ENCODE results near the gene IMMP2L. TPM values are rescaled to one million over a fixed set of nuclear protein-coding genes. Genes with fewer than 3 reads are reported as not detected.

Gene IMMP2L
- total RNA-seq, 1 experiment from 2014 or later: 226 TPM

GRCh38 chr7:110890101-110890500, 672.2 kb downstream of the IMMP2L start:
- DNase-seq (ENCODE audit: low read depth): no peak
- in situ Hi-C loops (cut with HindIII; ENCODE audit: low pct_unique_long_range_greater_than_20kb, low sequenced_read_pairs): no loop called here

- DNase-seq (ENCODE audit: low read depth): no peak
- in situ Hi-C loops (cut with HindIII; ENCODE audit: low pct_unique_long_range_greater_than_20kb, low sequenced_read_pairs): no loop called here
These were observed 673.0 kb downstream of the IMMP2L start for GRCh38 chr7:110889335-110889734.

GRCh38 chr7:110888641-110889040, 673.7 kb downstream of the IMMP2L start:
- in situ Hi-C loops (cut with HindIII; ENCODE audit: low pct_unique_long_range_greater_than_20kb, low sequenced_read_pairs): no loop called here
- DNase-seq (ENCODE audit: low read depth): no peak

DNA sequence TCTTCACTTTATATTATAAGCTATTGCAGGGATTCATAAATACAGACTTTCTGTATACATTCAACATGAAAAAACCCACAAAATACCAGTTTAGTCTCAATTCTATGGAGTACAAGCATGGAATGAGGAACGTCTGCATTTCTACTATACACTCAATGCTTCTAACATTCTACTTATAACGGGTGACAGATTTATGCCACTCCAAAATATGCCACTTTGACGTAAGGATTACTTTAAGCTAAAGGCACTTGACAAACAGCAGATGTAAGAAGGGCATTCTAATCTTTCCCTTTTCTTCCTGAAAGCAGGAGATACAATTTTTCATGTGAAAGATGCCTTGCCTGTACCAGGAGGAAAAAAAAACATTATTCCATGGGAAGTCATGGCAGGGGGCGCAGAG, 676.8 kb downstream of the IMMP2L start:
- in situ Hi-C loops (cut with HindIII; ENCODE audit: low pct_unique_long_range_greater_than_20kb, low sequenced_read_pairs): no loop called here
- DNase-seq (ENCODE audit: low read depth): no peak

DNA sequence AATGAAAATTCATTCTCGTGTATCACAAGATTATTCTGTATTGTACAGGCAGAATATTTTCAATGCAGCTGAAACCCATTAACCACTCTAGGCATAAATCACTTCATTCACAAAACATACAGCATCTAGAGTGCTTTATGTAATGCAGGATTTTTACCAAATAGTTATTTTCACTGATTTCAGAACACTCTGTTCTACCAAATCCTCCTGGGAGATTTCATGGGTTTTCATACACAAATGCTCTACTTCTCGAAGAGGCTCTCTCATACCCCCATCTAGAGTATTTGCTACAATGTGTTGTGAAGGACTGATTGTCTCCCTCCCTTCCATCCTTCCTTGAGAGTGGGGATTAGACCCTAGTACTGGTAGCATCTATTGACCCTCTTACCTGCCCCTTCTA, 680.6 kb downstream of the IMMP2L start:
- no peak for DNase-seq (ENCODE audit: low read depth)
- in situ Hi-C loops (cut with HindIII; ENCODE audit: low pct_unique_long_range_greater_than_20kb, low sequenced_read_pairs): no loop called here

GRCh38 chr7:110880971-110881370, 681.3 kb downstream of the IMMP2L start:
- in situ Hi-C loops (cut with HindIII; ENCODE audit: low pct_unique_long_range_greater_than_20kb, low sequenced_read_pairs): no loop called here
- no peak for DNase-seq (ENCODE audit: low read depth)

DNA sequence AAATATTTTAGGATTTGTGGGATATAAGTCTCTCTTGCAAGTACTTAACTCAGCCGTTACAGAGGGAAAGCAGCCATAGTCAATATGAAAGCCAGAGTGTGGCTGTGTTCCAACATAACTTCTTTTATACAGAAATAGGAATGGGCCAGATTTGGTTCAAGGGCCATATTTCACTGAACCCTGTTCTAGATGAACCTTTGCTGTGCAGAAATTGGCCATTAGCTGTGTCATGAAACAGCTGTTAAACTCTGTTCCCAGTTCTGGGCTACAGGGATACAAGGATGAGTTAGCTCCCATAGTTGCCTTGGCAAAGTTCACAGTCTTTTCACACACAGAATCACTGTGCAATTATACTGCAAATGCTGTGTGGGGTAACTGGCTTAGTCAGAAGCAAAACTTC, 685.3 kb downstream of the IMMP2L start:
- in situ Hi-C loops (cut with HindIII; ENCODE audit: low pct_unique_long_range_greater_than_20kb, low sequenced_read_pairs): no loop called here
- DNase-seq (ENCODE audit: low read depth): no peak

DNA sequence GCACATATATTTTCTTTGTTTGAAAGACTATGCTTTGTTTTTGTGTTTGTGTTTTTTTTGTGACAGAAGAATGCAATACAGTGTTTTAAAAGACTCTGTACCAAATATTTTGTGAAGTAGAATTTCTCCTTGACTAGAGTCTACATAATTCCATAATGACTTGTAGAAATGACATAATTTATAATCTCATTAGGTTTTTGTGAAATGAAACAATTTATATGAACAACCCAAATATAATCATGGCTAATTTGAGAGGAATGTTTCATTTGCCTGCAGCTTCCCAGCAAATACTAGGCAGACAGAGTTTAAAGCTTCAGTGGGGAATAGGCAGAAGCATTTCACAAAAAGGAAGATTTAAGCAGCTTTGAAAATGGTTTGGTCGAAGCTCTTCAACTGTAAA, 686.9 kb downstream of the IMMP2L start:
- DNase-seq (ENCODE audit: low read depth): no peak
- in situ Hi-C loops (cut with HindIII; ENCODE audit: low pct_unique_long_range_greater_than_20kb, low sequenced_read_pairs): no loop called here

GRCh38 chr7:110871856-110872255, 690.4 kb downstream of the IMMP2L start:
- in situ Hi-C loops (cut with HindIII; ENCODE audit: low pct_unique_long_range_greater_than_20kb, low sequenced_read_pairs): no loop called here
- no peak for DNase-seq (ENCODE audit: low read depth)

DNA sequence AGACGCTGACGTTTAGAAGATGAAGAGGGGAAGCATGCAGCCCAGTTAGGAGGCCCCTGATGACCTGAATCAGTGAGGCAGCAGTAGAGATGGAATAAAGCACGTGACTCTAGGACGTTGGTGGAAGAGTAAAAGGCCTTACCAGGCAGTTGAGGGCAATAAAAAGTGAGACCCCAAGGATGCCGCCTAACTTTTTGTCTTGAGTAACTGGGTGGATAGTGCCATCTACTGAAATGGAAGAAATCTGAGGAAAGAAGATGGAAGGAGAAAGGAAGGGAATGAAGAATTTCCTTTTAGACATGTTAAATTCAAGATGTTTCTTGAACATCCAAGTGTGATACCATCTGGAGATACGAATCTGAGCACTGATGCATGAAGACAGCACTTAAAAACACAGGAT, 691.4 kb downstream of the IMMP2L start:
- no peak for DNase-seq (ENCODE audit: low read depth)
- in situ Hi-C loops (cut with HindIII; ENCODE audit: low pct_unique_long_range_greater_than_20kb, low sequenced_read_pairs): no loop called here

GRCh38 chr7:110868458-110868857, 693.8 kb downstream of the IMMP2L start:
- in situ Hi-C loops (cut with HindIII; ENCODE audit: low pct_unique_long_range_greater_than_20kb, low sequenced_read_pairs): no loop called here
- DNase-seq (ENCODE audit: low read depth): no peak

GRCh38 chr7:110867771-110868170, 694.5 kb downstream of the IMMP2L start:
- in situ Hi-C loops (cut with HindIII; ENCODE audit: low pct_unique_long_range_greater_than_20kb, low sequenced_read_pairs): no loop called here
- no peak for DNase-seq (ENCODE audit: low read depth)

DNA sequence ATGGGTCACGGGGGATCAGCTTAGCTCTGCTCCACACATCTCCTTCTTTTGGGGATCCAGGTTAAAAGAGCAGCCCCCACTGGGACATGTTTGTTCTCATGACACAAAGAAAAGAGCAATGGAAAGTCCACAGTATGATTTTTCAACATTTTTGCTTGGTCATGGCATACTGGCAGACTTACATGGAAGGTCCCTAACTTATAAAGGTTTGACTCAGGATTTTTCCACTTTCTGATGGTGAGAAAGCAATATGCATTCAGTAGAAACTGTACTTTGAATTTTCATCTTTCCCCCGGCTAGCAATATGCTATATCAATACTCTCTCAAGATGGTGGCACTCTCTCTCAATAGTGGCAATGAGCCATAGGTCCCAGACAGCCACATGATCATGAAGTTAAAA, 699.0 kb downstream of the IMMP2L start:
- no peak for DNase-seq (ENCODE audit: low read depth)
- in situ Hi-C loops (cut with HindIII; ENCODE audit: low pct_unique_long_range_greater_than_20kb, low sequenced_read_pairs): no loop called here

GRCh38 chr7:110861163-110861562, 701.1 kb downstream of the IMMP2L start:
- no peak for DNase-seq (ENCODE audit: low read depth)
- in situ Hi-C loops (cut with HindIII; ENCODE audit: low pct_unique_long_range_greater_than_20kb, low sequenced_read_pairs): no loop called here

DNA sequence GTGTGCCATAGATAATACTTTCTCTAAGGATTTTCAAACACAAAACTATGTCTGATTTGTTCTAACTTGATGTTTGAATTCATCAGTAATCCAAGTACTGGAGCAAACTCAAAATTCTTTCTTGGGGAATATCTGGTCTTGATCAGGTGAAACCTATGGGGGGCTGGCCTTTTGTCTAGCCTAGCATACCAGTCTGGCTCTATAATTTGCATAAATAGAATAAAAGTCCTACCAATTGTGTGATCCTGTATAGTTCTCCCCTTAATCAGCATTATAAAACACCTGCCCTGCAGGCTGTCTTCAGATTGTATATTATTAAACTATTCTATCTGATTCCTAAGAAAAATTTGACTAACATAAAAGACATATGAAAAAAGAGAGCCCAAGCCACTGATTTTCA, 705.2 kb downstream of the IMMP2L start:
- in situ Hi-C loops (cut with HindIII; ENCODE audit: low pct_unique_long_range_greater_than_20kb, low sequenced_read_pairs): no loop called here
- DNase-seq (ENCODE audit: low read depth): no peak

- DNase-seq (ENCODE audit: low read depth): no peak
- in situ Hi-C loops (cut with HindIII; ENCODE audit: low pct_unique_long_range_greater_than_20kb, low sequenced_read_pairs): no loop called here
These were observed 705.6 kb downstream of the IMMP2L start for GRCh38 chr7:110856704-110857103.

DNA sequence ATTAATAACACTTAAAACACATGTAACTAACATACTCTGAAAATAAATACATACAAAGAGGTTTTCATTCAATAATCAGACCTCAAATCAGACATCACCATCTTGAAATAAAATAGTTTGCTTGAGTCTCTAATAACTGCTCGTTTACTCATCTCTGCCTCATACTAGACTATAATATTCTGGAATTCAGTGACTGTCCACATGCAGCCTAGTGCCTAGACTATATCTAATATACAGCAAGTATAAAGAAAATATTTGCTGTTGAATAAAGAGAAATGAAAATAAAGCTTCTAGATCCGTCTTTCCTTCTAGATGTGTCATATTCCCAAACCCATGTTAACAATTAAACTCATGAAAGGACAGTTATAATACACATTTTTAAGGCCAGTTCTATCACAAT, 707.6 kb downstream of the IMMP2L start:
- DNase-seq (ENCODE audit: low read depth): no peak
- in situ Hi-C loops (cut with HindIII; ENCODE audit: low pct_unique_long_range_greater_than_20kb, low sequenced_read_pairs): no loop called here

GRCh38 chr7:110854166-110854565, 708.1 kb downstream of the IMMP2L start:
- no peak for DNase-seq (ENCODE audit: low read depth)
- in situ Hi-C loops (cut with HindIII; ENCODE audit: low pct_unique_long_range_greater_than_20kb, low sequenced_read_pairs): no loop called here

GRCh38 chr7:110853263-110853662, 709.0 kb downstream of the IMMP2L start:
- no peak for DNase-seq (ENCODE audit: low read depth)
- in situ Hi-C loops (cut with HindIII; ENCODE audit: low pct_unique_long_range_greater_than_20kb, low sequenced_read_pairs): no loop called here

- in situ Hi-C loops (cut with HindIII; ENCODE audit: low pct_unique_long_range_greater_than_20kb, low sequenced_read_pairs): no loop called here
- DNase-seq (ENCODE audit: low read depth): no peak
These were observed 709.9 kb downstream of the IMMP2L start for GRCh38 chr7:110852156-110852940.
